Muscle layer of duodenum (tissue), 2 donors: Measurements from ENCODE around the gene SHMT1.
"Not testable (repeated sequence)": the region's sequence is repeated elsewhere in the genome, so short reads cannot be mapped to it uniquely, and the experiment has no call there.

Experiments
- H3K27ac ChIP-seq: one replicate; pipeline ENCODE4 v1.7.0; 2013; ENCODE audit warnings: mild to moderate bottlenecking, low read length
- H3K27me3 ChIP-seq: one replicate; pipeline ENCODE4 v1.7.0; 2013; ENCODE audit warnings: low read depth, mild to moderate bottlenecking, control low read depth, low read length
- H3K36me3 ChIP-seq, 2 donors: one replicate each; pipeline ENCODE4 v1.7.0; 2013; ENCODE audit warnings: low read length in 2 of 2, control low read depth in 1 of 2, mild to moderate bottlenecking in 1 of 2; ENCODE audit not compliant: insufficient read depth in 2 of 2, control insufficient read depth in 1 of 2
- H3K4me1 ChIP-seq, 2 donors: one replicate each; pipeline ENCODE4 v1.7.0; 2013; ENCODE audit warnings: low read length in 2 of 2, mild to moderate bottlenecking in 2 of 2, control low read depth in 1 of 2, moderate library complexity in 1 of 2; ENCODE audit not compliant: insufficient read depth in 2 of 2, control insufficient read depth in 1 of 2
- H3K4me3 ChIP-seq, 2 donors: one replicate each; pipeline ENCODE4 v1.7.0; 2013; ENCODE audit warnings: low read length in 2 of 2, low read depth in 1 of 2, mild to moderate bottlenecking in 1 of 2
- H3K9me3 ChIP-seq, 2 donors: one replicate each; pipeline ENCODE4 v1.7.0; 2013; ENCODE audit warnings: low read length in 2 of 2, control low read depth in 1 of 2, mild to moderate bottlenecking in 1 of 2; ENCODE audit not compliant: control insufficient read depth in 1 of 2
- donor health status: healthy.

The SHMT1 gene

DNA sequence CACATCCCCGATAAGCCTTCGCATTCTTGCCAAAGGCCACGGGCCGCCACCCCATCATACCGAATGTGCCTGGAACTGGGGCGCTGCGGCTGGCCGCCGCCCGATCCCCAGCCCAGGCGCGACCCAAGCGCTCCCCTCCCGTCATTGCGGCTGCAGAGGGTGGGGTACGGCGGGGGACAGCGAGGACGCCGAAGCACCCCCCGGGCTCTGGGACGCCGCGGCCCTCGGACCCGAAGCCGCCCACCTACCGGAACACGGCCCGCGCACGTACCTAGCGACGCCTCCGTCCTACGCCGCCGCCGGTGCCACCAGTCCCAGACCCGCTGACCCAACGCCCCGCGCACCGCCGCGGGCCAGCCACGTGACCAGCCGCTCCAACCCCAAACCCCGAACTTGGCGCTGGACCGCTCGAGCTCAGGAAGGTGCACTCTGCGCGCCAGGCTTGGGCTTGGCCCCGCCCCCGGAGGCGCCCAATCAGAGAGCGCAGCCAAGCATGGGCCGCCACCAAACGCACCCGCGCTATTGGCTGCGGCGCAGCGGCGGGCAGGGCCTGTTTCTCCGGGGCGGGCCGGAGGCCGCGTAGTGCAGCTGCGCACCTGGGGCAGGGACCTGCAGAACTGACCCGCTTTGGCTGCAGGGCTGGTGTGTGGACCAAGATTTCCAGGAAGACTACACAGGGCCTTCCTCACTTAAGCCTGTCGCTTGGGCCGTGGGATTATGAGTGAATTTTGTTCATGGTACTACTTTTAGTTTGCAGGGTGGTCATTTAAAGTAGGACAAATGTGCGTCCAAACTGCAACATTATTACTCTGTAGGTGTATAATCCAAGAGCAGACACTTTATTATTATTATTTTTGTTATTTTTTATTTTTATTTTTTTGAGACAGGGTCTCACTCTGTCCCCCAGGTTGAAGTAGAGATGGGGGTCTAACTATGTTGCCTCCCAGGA is at the start of gene SHMT1:
Gene SHMT1, minus strand, starts transcription at position 450 of the 949 bp plus-strand sequence. CDS start 7,569 bp downstream, outside the sequence.
- no peaks in the 10 kb centered on the region for H3K36me3 ChIP-seq
- H3K27ac ChIP-seq, result peak within 1 kb of the TSS; percentile 51
- H3K27me3 ChIP-seq, result no peaks in the 10 kb centered on the region

GRCh38 chr17:18412001-18412538 is 48.7 kb upstream of the SHMT1 start:
- H3K9me3 ChIP-seq, H3K27ac ChIP-seq, H3K27me3 ChIP-seq, H3K4me1 ChIP-seq, H3K36me3 ChIP-seq: not testable (repeated sequence)
- H3K4me3 ChIP-seq, result peak overlapping the region in 1 of 2 donors; percentile 56

More for the DNA sequence above, at the start of gene SHMT1:
- Histone ChIP-seq H3K4me1 (peaks cover 3 to 14% of the 10 kb centered on the region in 2 donors), H3K9me3 (no peaks in the 10 kb centered on the region), H3K4me3 (peak within 1 kb of the TSS; percentile 82 to 89)

DNA sequence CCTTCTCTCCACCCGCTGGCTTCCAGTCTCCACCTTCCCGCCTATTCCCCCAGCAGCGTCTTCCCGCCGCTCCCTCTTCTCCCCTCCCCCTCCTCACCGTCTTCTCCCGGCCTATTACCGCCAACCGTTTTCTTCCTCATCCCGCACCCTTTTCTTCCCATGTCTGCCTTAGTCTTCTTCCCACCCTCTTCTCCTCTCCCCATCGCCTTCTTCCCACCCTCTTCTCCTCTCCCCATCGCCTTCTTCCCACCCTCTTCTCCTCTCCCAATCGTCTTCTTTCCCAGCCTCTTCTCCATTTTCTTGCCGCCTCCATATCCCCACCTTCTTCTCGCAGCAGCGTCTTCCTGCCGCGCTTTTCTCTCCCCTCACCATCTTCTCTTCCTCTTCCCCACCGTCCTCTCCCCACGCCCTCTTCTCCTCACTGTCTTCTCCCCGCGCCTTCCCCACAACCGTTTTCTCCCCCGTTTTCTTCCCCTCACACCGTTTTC is 48.1 kb upstream of the SHMT1 start:
- not testable (repeated sequence) for H3K9me3 ChIP-seq, H3K27me3 ChIP-seq, H3K4me1 ChIP-seq, H3K27ac ChIP-seq, H3K36me3 ChIP-seq
- peak overlapping the region in 1 of 2 donors; percentile 56 for H3K4me3 ChIP-seq

GRCh38 chr17:18410736-18411135 is 47.4 kb upstream of the SHMT1 start:
- H3K9me3 ChIP-seq, H3K27me3 ChIP-seq, H3K36me3 ChIP-seq, H3K4me1 ChIP-seq, H3K27ac ChIP-seq: not testable (repeated sequence)
- peak overlapping the region in 1 of 2 donors; percentile 56 for H3K4me3 ChIP-seq

DNA sequence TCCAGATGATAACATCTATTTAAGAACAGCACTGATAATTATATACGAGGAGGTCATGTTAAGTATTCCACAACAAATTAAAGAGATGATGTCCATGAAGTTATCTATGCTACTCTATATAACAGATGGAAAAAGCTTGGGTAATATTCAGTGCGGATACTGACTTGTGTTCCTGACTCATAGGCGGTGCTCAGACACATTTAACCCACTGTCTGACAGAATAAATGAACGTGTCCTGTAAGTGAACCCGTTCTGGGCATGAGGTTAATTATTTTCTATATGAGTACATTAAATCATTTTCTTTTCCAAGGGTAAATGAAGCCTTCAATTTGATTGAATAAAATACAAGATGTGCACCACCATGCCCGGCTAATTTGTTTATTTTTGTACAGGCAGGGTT is 46.0 kb upstream of the SHMT1 start:
- not testable (repeated sequence) for H3K27ac ChIP-seq, H3K27me3 ChIP-seq, H3K4me1 ChIP-seq, H3K4me3 ChIP-seq, H3K9me3 ChIP-seq, H3K36me3 ChIP-seq

- H3K27me3 ChIP-seq, H3K36me3 ChIP-seq, H3K27ac ChIP-seq, H3K4me1 ChIP-seq, H3K4me3 ChIP-seq, H3K9me3 ChIP-seq: not testable (repeated sequence)
Measured at GRCh38 chr17:18408906-18409305, 45.6 kb upstream of the SHMT1 start.

GRCh38 chr17:18403604-18404003 is 40.3 kb upstream of the SHMT1 start:
- H3K36me3 ChIP-seq, H3K9me3 ChIP-seq, H3K27ac ChIP-seq, H3K4me1 ChIP-seq, H3K4me3 ChIP-seq, H3K27me3 ChIP-seq: not testable (repeated sequence)

- not testable (repeated sequence) for H3K27ac ChIP-seq, H3K4me1 ChIP-seq, H3K9me3 ChIP-seq, H3K36me3 ChIP-seq, H3K27me3 ChIP-seq, H3K4me3 ChIP-seq
Measured at GRCh38 chr17:18403166-18403565, 39.8 kb upstream of the SHMT1 start.

DNA sequence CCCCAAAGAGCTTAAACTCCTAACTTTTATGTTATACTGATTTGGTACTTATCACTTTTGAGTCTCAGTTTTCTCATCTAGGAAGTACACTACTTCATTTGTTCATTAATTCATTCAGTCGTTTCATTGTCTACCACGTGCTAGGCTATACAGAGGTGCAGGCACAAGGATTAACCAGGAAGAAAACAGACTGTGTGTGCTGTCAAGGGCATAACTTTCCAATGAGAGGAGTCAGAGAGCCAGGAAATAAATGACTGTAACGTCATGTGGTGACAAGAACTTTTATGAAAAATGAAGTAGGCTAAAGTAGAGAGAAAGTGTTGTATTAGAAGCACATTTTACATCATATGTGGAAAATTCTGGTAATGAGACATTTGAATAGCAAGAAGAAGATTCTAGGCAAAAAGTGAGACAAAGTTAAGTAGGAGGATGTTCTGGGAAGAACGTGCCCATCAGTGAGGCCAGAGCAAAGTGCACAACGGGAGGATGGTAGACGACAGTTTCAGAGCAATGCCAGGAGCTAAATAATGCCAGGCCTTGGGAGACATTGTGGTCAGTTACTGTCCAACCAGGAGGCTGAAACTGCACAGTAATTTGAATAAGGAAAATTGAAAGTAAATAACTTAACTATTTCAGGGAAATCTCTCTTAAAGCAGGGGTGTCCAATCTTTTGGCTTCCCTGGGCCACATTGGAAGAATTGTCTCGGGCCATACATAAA is 38.7 kb upstream of the SHMT1 start:
- H3K9me3 ChIP-seq, H3K27me3 ChIP-seq, H3K27ac ChIP-seq, H3K4me1 ChIP-seq, H3K36me3 ChIP-seq, H3K4me3 ChIP-seq: not testable (repeated sequence)

- H3K27ac ChIP-seq, H3K27me3 ChIP-seq, H3K9me3 ChIP-seq, H3K4me3 ChIP-seq, H3K4me1 ChIP-seq, H3K36me3 ChIP-seq: not testable (repeated sequence)
Measured at GRCh38 chr17:18388728-18389127, 25.4 kb upstream of the SHMT1 start.

DNA sequence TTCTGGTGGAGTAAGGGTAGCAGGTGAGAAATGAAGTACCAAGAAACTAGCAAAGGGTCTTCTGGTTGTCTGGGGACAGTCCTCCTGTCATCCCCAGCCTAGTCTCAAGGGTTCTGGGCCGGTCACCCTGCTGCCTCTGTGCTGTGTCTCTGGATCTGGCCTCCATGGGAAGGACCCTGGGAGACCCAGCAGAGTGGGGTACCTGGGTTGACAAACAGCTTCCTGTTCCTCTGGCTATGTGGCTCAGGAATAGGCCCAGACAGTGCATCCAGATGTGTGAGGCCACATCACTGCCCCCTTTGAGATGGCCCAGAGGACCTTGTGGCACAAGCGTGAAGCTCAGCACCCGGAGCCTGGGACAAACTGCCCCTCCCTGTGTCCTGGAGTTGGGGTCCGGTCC is 24.9 kb upstream of the SHMT1 start:
- H3K36me3 ChIP-seq, H3K4me3 ChIP-seq, H3K27ac ChIP-seq, H3K9me3 ChIP-seq, H3K4me1 ChIP-seq, H3K27me3 ChIP-seq: not testable (repeated sequence)
